Chondrocyte (in vitro differentiated cells): ENCODE measurements around the gene THEM5. TPM values are rescaled to one million over a fixed set of nuclear protein-coding genes. Genes with fewer than 3 reads are reported as not detected.
A peak's percentile ranks its signal among the peaks of the same experiment; 100 is the strongest.
"Not testable (repeated sequence)": the region's sequence is repeated elsewhere in the genome, so short reads cannot be mapped to it uniquely, and the experiment has no call there.

ENCODE experiments used
- DNase-seq: peaks from one replicate; pipeline ENCODE4 v3.0.0; 2021; ENCODE audit warnings: mixed read lengths, low spot score
- H3K27ac Mint-ChIP-seq: one replicate; pipeline ENCODE4 v1.8.0; 2021; ENCODE audit warnings: mild to moderate bottlenecking, moderate library complexity, mixed read lengths; ENCODE audit not compliant: unreplicated experiment
- H3K27me3 Mint-ChIP-seq: 2 replicates; pipeline ENCODE4 v1.8.0; 2021; ENCODE audit warnings: low read depth, mixed read lengths
- H3K36me3 Mint-ChIP-seq: 2 replicates; pipeline ENCODE4 v1.8.0; 2021; ENCODE audit warnings: low read depth, mixed read lengths
- H3K4me1 Mint-ChIP-seq: 2 replicates; pipeline ENCODE4 v1.8.0; 2021; ENCODE audit warnings: low read depth, mild to moderate bottlenecking, mixed read lengths
- H3K4me3 Mint-ChIP-seq: one replicate; pipeline ENCODE4 v1.8.0; 2021; ENCODE audit warnings: mild to moderate bottlenecking, moderate library complexity, mixed read lengths; ENCODE audit not compliant: unreplicated experiment
- H3K9me3 Mint-ChIP-seq: 2 replicates; pipeline ENCODE4 v1.8.0; 2021; ENCODE audit warnings: low read depth, mixed read lengths
- CTCF ChIP-seq: fragments of 200-600 bp; sonication (generic); IDR thresholded peaks from 2 replicates; pipeline ENCODE4 v1.5.0; 2021; ENCODE audit warnings: antibody characterized with exemption, mild to moderate bottlenecking, moderate library complexity
- total RNA-seq: library from RNA; stranded (reverse); gene quantifications from 3 replicates; pipeline ENCODE4 v1.2.1, GENCODE V29; 2021

Gene THEM5
- total RNA-seq, 1 donor from 2014 or later: not detected

GRCh38 chr1:151885479-151885878, 32.0 kb upstream of the THEM5 start:
- Mint-ChIP-seq H3K27ac (no peak overlapping the region), H3K4me1 (no peaks in the 10 kb centered on the region), H3K9me3 (no peaks in the 10 kb centered on the region), H3K36me3 (peaks cover 6% of the 10 kb centered on the region), H3K4me3 (no peak overlapping the region), H3K27me3 (no peaks in the 10 kb centered on the region)
- no peak for DNase-seq
- TF ChIP-seq CTCF: no peak

DNA sequence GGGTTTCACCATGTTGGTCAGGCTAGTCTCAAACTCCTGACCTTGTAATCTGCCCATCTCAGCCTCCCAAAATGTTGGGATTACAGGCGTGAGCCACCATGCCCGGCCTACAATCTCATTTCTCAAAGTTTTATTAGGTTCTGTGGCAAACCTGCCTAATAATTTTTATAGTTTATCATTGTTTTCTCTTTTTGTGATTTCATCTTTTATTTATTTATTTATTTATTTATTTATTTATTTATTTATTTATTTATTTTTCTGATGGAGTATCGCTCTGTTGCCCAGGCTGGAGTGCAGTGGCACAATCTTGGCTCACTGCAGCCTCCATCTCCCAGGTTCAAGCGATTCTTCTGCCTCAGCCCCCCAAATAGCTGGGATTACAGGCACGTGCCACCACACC, 31.4 kb upstream of the THEM5 start:
- DNase-seq, H3K27ac Mint-ChIP-seq, H3K27me3 Mint-ChIP-seq, H3K9me3 Mint-ChIP-seq, H3K4me1 Mint-ChIP-seq, H3K36me3 Mint-ChIP-seq, H3K4me3 Mint-ChIP-seq: not testable (repeated sequence)

GRCh38 chr1:151884445-151884844, 30.9 kb upstream of the THEM5 start:
- not testable (repeated sequence) for H3K9me3 Mint-ChIP-seq, H3K4me3 Mint-ChIP-seq, DNase-seq, H3K27me3 Mint-ChIP-seq, H3K27ac Mint-ChIP-seq, H3K36me3 Mint-ChIP-seq, H3K4me1 Mint-ChIP-seq

DNA sequence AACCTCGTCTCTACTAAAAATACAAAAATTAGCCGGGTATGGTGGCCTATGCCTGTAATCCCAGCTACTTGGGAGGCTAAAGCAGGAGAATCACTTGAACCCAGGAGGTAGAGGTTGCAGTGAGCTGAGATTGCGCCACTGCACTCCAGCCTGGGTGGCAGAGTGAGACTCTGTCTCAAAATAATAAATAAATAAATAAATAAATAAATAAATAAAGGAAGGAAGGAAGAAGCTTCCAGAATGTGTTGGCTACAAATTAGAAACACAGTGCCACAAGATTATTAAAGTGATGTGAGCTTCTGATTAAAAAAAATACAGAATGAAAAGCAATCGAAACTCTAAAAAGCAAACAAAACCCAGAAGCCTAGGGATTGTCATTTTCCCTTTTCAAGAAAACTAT, 30.4 kb upstream of the THEM5 start:
- not testable (repeated sequence) for DNase-seq, H3K27ac Mint-ChIP-seq, H3K4me1 Mint-ChIP-seq, H3K9me3 Mint-ChIP-seq, H3K36me3 Mint-ChIP-seq, H3K27me3 Mint-ChIP-seq, H3K4me3 Mint-ChIP-seq

DNA sequence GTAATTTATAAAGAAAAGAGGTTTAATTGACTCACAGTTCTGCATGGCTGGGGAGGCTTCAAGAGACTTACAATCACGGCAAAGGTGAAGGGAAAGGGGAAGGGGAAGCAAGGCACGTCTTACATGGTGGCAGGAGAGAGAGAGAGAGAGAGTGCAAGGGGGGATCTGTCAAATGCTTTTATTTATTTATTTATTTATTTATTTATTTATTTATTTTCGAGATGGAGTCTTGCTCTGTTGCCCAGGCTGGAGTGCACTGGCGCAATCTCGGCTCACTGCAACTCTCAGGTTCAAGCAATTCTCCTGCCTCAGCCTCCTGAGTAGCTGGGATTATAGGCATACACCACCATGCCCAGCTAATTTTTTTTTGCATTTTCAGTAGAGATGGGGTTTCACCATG, 29.4 kb upstream of the THEM5 start:
- not testable (repeated sequence) for DNase-seq, H3K27ac Mint-ChIP-seq, H3K4me3 Mint-ChIP-seq, H3K36me3 Mint-ChIP-seq, H3K4me1 Mint-ChIP-seq, H3K27me3 Mint-ChIP-seq, H3K9me3 Mint-ChIP-seq

- H3K4me3 Mint-ChIP-seq: no peak overlapping the region
- DNase-seq: no peak
- no peaks in the 10 kb centered on the region for H3K4me1 Mint-ChIP-seq
- TF ChIP-seq CTCF: no peak
- H3K9me3 Mint-ChIP-seq: no peaks in the 10 kb centered on the region
- H3K27me3 Mint-ChIP-seq: no peaks in the 10 kb centered on the region
- H3K36me3 Mint-ChIP-seq: peaks cover 4% of the 10 kb centered on the region
- no peak overlapping the region for H3K27ac Mint-ChIP-seq
Measured at GRCh38 chr1:151882466-151882865, 29.0 kb upstream of the THEM5 start.

- peaks cover 8% of the 10 kb centered on the region for H3K36me3 Mint-ChIP-seq
- H3K4me1 Mint-ChIP-seq: no peaks in the 10 kb centered on the region
- H3K27ac Mint-ChIP-seq: no peak overlapping the region
- no peak for DNase-seq
- TF ChIP-seq CTCF: peak; percentile 35
- H3K4me3 Mint-ChIP-seq: no peak overlapping the region
- H3K9me3 Mint-ChIP-seq: no peaks in the 10 kb centered on the region
- H3K27me3 Mint-ChIP-seq: no peaks in the 10 kb centered on the region
Measured at GRCh38 chr1:151881479-151881878, 28.0 kb upstream of the THEM5 start.
